Hepatocyte (in vitro differentiated cells): ENCODE data around the gene ZDHHC13. TPM values are rescaled to one million over a fixed set of nuclear protein-coding genes. Genes with fewer than 3 reads are reported as not detected.
A peak's percentile ranks its signal among the peaks of the same experiment; 100 is the strongest.

Experiments used
- DNase-seq: peaks from one replicate; pipeline ENCODE4 v3.0.0-alpha.2; 2016; ENCODE audit warnings: low spot score
- H2AFZ ChIP-seq: fragments of 200-600 bp; sonication (generic); 2 replicates; pipeline ENCODE4 v1.6.0; 2016; ENCODE audit warnings: antibody characterized with exemption, mild to moderate bottlenecking
- H3K27ac ChIP-seq: fragments of 200-600 bp; sonication (generic); 2 replicates; pipeline ENCODE4 v1.5.1; 2016; ENCODE audit warnings: mild to moderate bottlenecking
- H3K27me3 ChIP-seq: fragments of 200-600 bp; sonication (generic); 2 replicates; pipeline ENCODE4 v1.6.1; 2016
- H3K36me3 ChIP-seq: fragments of 200-600 bp; sonication (generic); replicated peaks from 2 replicates; pipeline ENCODE4 v1.5.1; 2016; ENCODE audit warnings: low read depth; ENCODE audit not compliant: insufficient read depth
- H3K4me1 ChIP-seq: fragments of 200-600 bp; sonication (generic); 2 replicates; pipeline ENCODE4 v1.5.1; 2016; ENCODE audit warnings: mild to moderate bottlenecking, moderate library complexity; ENCODE audit not compliant: insufficient read depth
- H3K4me2 ChIP-seq: fragments of 200-600 bp; sonication (generic); 2 replicates; pipeline ENCODE4 v1.6.0; 2016
- H3K4me3 ChIP-seq: fragments of 200-600 bp; sonication (generic); 2 replicates; pipeline ENCODE4 v1.5.1; 2016; ENCODE audit warnings: mild to moderate bottlenecking
- H3K79me2 ChIP-seq: fragments of 200-600 bp; sonication (generic); 2 replicates; pipeline ENCODE4 v1.6.0; 2017; ENCODE audit warnings: mild to moderate bottlenecking
- H3K9me2 ChIP-seq: fragments of 200-600 bp; sonication (generic); replicated peaks from 2 replicates; pipeline ENCODE4 v1.6.0; 2017; ENCODE audit warnings: mild to moderate bottlenecking; ENCODE audit not compliant: insufficient read depth
- H3K9me3 ChIP-seq: fragments of 200-600 bp; sonication (generic); 2 replicates; pipeline ENCODE4 v1.5.1; 2016; ENCODE audit warnings: low read depth, mild to moderate bottlenecking
- H4K20me1 ChIP-seq: fragments of 200-600 bp; sonication (generic); 2 replicates; pipeline ENCODE4 v1.6.0; 2016; ENCODE audit warnings: mild to moderate bottlenecking; ENCODE audit not compliant: insufficient read depth, poor library complexity, severe bottlenecking
- CTCF ChIP-seq: fragments of 200-600 bp; sonication (generic); IDR thresholded peaks from 2 replicates; pipeline ENCODE4 v1.5.1; 2016; ENCODE audit warnings: antibody characterized with exemption, mild to moderate bottlenecking; ENCODE audit not compliant: poor library complexity
- EZH2 ChIP-seq: fragments of 200-600 bp; sonication (generic); IDR thresholded peaks from 2 replicates; pipeline ENCODE4 v1.6.1; 2016; ENCODE audit warnings: antibody characterized with exemption, mild to moderate bottlenecking, borderline replicate concordance
- EZH2phosphoT487 ChIP-seq: fragments of 200-600 bp; sonication (generic); IDR thresholded peaks from one replicate; pipeline ENCODE4 v1.6.1; 2018; ENCODE audit warnings: antibody characterized with exemption, mild to moderate bottlenecking, low read depth, moderate library complexity; ENCODE audit not compliant: unreplicated experiment, severe bottlenecking
- WGBS: methylation state at CpG from one replicate; pipeline ENCODE4 v1.1.6; 2016; ENCODE audit warnings: low lambda C conversion rate; ENCODE audit errors: missing lambda C conversion rate; 5-methylcytosine and 5-hydroxymethylcytosine counted together
- polyA plus RNA-seq: library from polyadenylated mRNA; unstranded; fragments of >200 nt; fragmentation: Nextera tagmentation; extraction: Ambion mirVana; gene quantifications from 2 replicates; pipeline ENCODE4 v1.2.1, GENCODE V29; 2016
- total RNA-seq: library from RNA; depleted of rRNA; stranded (reverse); fragments of >200 nt; gene quantifications from 2 replicates; pipeline ENCODE4 v1.2.3, GENCODE V29; 2014

The ZDHHC13 gene
- total and polyA plus RNA-seq, 2 experiments from 2014 or later = 14.6 to 27.1 TPM

- H3K36me3 ChIP-seq = no peaks in the 10 kb centered on the region
- H3K9me3 ChIP-seq = no peaks in the 10 kb centered on the region
- H3K4me2 ChIP-seq = no peak overlapping the region
- no peak for DNase-seq
- H3K4me3 ChIP-seq = no peak overlapping the region
- no peaks in the 10 kb centered on the region for H3K9me2 ChIP-seq
- no peaks in the 10 kb centered on the region for H4K20me1 ChIP-seq
- TF ChIP-seq CTCF (no peak), EZH2 (no peak)
- no peaks in the 10 kb centered on the region for H3K27me3 ChIP-seq
- no peaks in the 10 kb centered on the region for H3K79me2 ChIP-seq
- H3K27ac ChIP-seq = no peak overlapping the region
- no peak overlapping the region for H2AFZ ChIP-seq
- H3K4me1 ChIP-seq = no peaks in the 10 kb centered on the region
- 96% methylated on average over 9 of the region's 9 CpGs for WGBS
Measured at GRCh38 chr11:19187833-19188258, 70.9 kb downstream of the ZDHHC13 start.

GRCh38 chr11:19191530-19192169, 74.7 kb downstream of the ZDHHC13 start:
- no peaks in the 10 kb centered on the region for H3K9me3 ChIP-seq
- 89% methylated on average over 7 of the region's 7 CpGs for WGBS
- H4K20me1 ChIP-seq = no peaks in the 10 kb centered on the region
- no peaks in the 10 kb centered on the region for H3K9me2 ChIP-seq
- H2AFZ ChIP-seq = no peak overlapping the region
- H3K27ac ChIP-seq = no peak overlapping the region
- H3K4me1 ChIP-seq = no peaks in the 10 kb centered on the region
- no peak for TF ChIP-seq EZH2
- TF ChIP-seq CTCF = no peak
- TF ChIP-seq EZH2phosphoT487 = no peak
- no peak overlapping the region for H3K4me3 ChIP-seq
- no peaks in the 10 kb centered on the region for H3K27me3 ChIP-seq
- peak; percentile 10 for DNase-seq
- H3K4me2 ChIP-seq = no peak overlapping the region
- H3K36me3 ChIP-seq = no peaks in the 10 kb centered on the region
- no peaks in the 10 kb centered on the region for H3K79me2 ChIP-seq

GRCh38 chr11:19193916-19194315, 76.9 kb downstream of the ZDHHC13 start:
- Histone ChIP-seq H3K4me3 (no peak overlapping the region), H3K4me2 (no peak overlapping the region), H4K20me1 (no peaks in the 10 kb centered on the region), H3K4me1 (peaks cover under 1% of the 10 kb centered on the region), H3K27ac (no peak overlapping the region), H2AFZ (no peak overlapping the region), H3K36me3 (no peaks in the 10 kb centered on the region), H3K79me2 (no peaks in the 10 kb centered on the region), H3K9me3 (no peaks in the 10 kb centered on the region), H3K9me2 (no peaks in the 10 kb centered on the region), H3K27me3 (no peaks in the 10 kb centered on the region)
- no peak for TF ChIP-seq EZH2phosphoT487
- no peak for TF ChIP-seq CTCF
- TF ChIP-seq EZH2 = no peak
- no peak for DNase-seq
- WGBS = 68% methylated on average over 2 of the region's 2 CpGs
